ENCODE results near the gene SEPTIN3.

DNA sequence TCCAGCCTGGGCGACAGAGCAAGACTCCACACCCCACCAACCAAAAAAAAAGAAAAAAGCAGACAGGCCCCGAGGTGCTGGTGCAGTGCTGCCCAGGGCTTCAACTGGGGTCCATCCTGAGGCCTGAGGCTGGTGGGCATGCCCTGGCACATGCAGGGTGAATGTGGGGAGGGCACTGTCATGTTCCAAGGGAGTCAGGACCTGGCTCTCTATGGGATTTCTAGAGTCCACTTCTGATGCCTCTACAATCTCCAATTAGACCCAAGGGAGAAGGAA, 32.4 kb upstream of the SEPTIN3 start:
- TF ChIP-seq RAD21 (IDR thresholded peaks at IDR 0.05; ENCODE audit: low read length), result no peak
- TF ChIP-seq, protein P1, sequence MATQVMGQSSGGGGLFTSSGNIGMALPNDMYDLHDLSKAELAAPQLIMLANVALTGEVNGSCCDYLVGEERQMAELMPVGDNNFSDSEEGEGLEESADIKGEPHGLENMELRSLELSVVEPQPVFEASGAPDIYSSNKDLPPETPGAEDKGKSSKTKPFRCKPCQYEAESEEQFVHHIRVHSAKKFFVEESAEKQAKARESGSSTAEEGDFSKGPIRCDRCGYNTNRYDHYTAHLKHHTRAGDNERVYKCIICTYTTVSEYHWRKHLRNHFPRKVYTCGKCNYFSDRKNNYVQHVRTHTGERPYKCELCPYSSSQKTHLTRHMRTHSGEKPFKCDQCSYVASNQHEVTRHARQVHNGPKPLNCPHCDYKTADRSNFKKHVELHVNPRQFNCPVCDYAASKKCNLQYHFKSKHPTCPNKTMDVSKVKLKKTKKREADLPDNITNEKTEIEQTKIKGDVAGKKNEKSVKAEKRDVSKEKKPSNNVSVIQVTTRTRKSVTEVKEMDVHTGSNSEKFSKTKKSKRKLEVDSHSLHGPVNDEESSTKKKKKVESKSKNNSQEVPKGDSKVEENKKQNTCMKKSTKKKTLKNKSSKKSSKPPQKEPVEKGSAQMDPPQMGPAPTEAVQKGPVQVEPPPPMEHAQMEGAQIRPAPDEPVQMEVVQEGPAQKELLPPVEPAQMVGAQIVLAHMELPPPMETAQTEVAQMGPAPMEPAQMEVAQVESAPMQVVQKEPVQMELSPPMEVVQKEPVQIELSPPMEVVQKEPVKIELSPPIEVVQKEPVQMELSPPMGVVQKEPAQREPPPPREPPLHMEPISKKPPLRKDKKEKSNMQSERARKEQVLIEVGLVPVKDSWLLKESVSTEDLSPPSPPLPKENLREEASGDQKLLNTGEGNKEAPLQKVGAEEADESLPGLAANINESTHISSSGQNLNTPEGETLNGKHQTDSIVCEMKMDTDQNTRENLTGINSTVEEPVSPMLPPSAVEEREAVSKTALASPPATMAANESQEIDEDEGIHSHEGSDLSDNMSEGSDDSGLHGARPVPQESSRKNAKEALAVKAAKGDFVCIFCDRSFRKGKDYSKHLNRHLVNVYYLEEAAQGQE (IDR thresholded peaks at IDR 0.05; ENCODE audit: low read depth, low read length), result no peak
- no peak for TF ChIP-seq EP300 (IDR thresholded peaks at IDR 0.05; ENCODE audit: borderline replicate concordance in 1 of 2, low read depth in 1 of 2, low read length in 1 of 2)
- TF ChIP-seq, protein P2, sequence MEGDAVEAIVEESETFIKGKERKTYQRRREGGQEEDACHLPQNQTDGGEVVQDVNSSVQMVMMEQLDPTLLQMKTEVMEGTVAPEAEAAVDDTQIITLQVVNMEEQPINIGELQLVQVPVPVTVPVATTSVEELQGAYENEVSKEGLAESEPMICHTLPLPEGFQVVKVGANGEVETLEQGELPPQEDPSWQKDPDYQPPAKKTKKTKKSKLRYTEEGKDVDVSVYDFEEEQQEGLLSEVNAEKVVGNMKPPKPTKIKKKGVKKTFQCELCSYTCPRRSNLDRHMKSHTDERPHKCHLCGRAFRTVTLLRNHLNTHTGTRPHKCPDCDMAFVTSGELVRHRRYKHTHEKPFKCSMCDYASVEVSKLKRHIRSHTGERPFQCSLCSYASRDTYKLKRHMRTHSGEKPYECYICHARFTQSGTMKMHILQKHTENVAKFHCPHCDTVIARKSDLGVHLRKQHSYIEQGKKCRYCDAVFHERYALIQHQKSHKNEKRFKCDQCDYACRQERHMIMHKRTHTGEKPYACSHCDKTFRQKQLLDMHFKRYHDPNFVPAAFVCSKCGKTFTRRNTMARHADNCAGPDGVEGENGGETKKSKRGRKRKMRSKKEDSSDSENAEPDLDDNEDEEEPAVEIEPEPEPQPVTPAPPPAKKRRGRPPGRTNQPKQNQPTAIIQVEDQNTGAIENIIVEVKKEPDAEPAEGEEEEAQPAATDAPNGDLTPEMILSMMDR (IDR thresholded peaks at IDR 0.05), result no peak
- TF ChIP-seq RFX5 (IDR thresholded peaks at IDR 0.05; ENCODE audit: low read length), result no peak

All from SK-N-SH (cell line).